ENCODE results near the gene GTF2F2. TPM values are rescaled to one million over a fixed set of nuclear protein-coding genes. Genes with fewer than 3 reads are reported as not detected.
"Not testable (repeated sequence)": the region's sequence is repeated elsewhere in the genome, so short reads cannot be mapped to it uniquely, and the experiment has no call there.

The GTF2F2 gene
- total RNA-seq, 1 experiment from 2014 or later: 47.4 TPM

DNA sequence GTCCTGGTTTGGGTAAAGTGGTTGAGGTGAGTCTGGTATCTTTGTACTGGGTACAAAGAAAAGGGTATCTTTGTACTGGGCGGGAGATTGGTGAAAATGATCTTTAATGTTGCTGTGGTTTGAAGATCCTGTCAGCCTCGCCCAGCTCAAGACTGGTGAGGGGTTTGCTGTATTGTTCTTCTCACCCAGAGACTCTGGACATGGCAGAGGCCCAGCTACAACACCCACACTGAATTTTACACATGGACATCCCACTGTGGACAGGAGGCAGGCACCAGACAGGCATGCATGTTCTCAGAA is 177.8 kb downstream of the GTF2F2 start:
- intact Hi-C loops (cut with micrococcal nuclease): no loop called here
- no peak overlapping the region for H3K4me3 Mint-ChIP-seq (ENCODE audit: unreplicated experiment)
- POLR2A ChIA-PET: interaction anchor here (0.7 to 1.3 kb wide), 5 partner anchors 9 to 289 kb away, joined by 3 to 4 read pairs (median 3); no protein-coding TSS in a partner anchor

DNA sequence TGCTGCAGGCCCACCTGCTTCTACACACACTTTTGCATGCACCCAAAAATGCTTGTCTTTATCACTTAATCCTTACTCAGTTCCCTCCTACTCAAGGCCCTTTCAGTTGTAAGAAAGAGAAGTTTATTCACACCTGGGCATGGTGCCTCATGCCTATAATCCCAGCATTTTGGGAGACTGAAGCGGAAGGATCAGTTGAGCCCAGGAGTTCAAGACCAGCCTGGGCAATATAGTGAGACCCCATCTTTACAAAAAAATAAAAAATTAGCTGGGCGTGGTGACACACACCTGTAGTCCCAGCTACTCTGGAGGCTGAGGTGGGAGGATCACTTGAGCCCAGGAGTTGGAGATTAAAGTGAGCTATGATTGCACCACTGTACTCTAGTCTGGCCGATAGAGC is 178.2 kb downstream of the GTF2F2 start:
- DNase-seq (ENCODE audit: unreplicated experiment); intact Hi-C loops (cut with micrococcal nuclease); H3K9me3 Mint-ChIP-seq (ENCODE audit: unreplicated experiment); H3K27me3 Mint-ChIP-seq (ENCODE audit: insufficient read depth, unreplicated experiment); BruUV-seq (replicated peaks); H3K4me3 Mint-ChIP-seq (ENCODE audit: unreplicated experiment); H3K4me1 Mint-ChIP-seq (ENCODE audit: insufficient read depth, unreplicated experiment); H3K27ac Mint-ChIP-seq (ENCODE audit: low read depth, unreplicated experiment): not testable (repeated sequence)
- ChIA-PET POLR2A (interaction anchor here (0.7 to 1.3 kb wide), 4 partner anchors 9 to 290 kb away, joined by 3 to 4 read pairs (median 3); no protein-coding TSS in a partner anchor), CTCF (interaction anchor here (0.6 to 1.1 kb wide), 3 partner anchors 16 to 252 kb away, joined by 3 to 5 read pairs (median 3); no protein-coding TSS in a partner anchor)
- peaks cover 13% of the 10 kb centered on the region for H3K36me3 Mint-ChIP-seq (ENCODE audit: insufficient read depth, unreplicated experiment)

More for the DNA sequence above, 177.8 kb downstream of the GTF2F2 start:
- BruUV-seq (replicated peaks): no TSS peak
- Mint-ChIP-seq H3K9me3 (ENCODE audit: unreplicated experiment) (no peaks in the 10 kb centered on the region), H3K27me3 (ENCODE audit: insufficient read depth, unreplicated experiment) (no peaks in the 10 kb centered on the region), H3K4me1 (ENCODE audit: insufficient read depth, unreplicated experiment) (no peaks in the 10 kb centered on the region), H3K36me3 (ENCODE audit: insufficient read depth, unreplicated experiment) (peaks cover 13% of the 10 kb centered on the region), H3K27ac (ENCODE audit: low read depth, unreplicated experiment) (no peak overlapping the region)
- TF ChIP-seq, protein P1, sequence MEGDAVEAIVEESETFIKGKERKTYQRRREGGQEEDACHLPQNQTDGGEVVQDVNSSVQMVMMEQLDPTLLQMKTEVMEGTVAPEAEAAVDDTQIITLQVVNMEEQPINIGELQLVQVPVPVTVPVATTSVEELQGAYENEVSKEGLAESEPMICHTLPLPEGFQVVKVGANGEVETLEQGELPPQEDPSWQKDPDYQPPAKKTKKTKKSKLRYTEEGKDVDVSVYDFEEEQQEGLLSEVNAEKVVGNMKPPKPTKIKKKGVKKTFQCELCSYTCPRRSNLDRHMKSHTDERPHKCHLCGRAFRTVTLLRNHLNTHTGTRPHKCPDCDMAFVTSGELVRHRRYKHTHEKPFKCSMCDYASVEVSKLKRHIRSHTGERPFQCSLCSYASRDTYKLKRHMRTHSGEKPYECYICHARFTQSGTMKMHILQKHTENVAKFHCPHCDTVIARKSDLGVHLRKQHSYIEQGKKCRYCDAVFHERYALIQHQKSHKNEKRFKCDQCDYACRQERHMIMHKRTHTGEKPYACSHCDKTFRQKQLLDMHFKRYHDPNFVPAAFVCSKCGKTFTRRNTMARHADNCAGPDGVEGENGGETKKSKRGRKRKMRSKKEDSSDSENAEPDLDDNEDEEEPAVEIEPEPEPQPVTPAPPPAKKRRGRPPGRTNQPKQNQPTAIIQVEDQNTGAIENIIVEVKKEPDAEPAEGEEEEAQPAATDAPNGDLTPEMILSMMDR (IDR thresholded peaks at IDR 0.05; ENCODE audit: unreplicated experiment): no peak
- CTCF ChIA-PET: interaction anchor here (0.9 to 1.1 kb wide), 4 partner anchors 10 to 252 kb away, joined by 3 to 5 read pairs (median 3); no protein-coding TSS in a partner anchor
- DNase-seq (ENCODE audit: unreplicated experiment): no peak

DNA sequence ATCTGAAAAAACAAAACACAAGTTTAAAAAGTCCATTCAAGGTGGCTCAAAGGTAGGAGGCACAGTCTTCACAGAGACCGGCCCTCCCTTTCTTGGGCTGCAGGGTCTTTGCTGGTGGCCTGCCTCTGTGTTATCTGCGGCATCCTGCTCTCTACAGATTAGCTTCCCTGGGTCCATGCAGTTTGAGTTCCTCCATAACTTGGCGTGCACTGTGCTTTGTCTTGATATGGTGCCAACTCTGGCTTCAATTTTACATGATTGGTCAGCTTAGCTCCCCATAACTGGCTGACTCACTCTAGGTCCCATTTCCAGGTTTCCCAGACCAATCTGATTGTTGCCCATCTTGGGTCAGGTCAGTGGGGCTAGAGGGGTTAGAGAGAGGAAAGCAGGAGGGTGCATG is 178.9 kb downstream of the GTF2F2 start:
- POLR2A ChIA-PET: interaction anchor here (0.6 to 1.2 kb wide), 3 partner anchors 17 to 86 kb away, joined by 3 to 5 read pairs (median 3); no protein-coding TSS in a partner anchor
- no TSS peak for BruUV-seq (replicated peaks)
- no peak overlapping the region for H3K27ac Mint-ChIP-seq (ENCODE audit: low read depth, unreplicated experiment)

DNA sequence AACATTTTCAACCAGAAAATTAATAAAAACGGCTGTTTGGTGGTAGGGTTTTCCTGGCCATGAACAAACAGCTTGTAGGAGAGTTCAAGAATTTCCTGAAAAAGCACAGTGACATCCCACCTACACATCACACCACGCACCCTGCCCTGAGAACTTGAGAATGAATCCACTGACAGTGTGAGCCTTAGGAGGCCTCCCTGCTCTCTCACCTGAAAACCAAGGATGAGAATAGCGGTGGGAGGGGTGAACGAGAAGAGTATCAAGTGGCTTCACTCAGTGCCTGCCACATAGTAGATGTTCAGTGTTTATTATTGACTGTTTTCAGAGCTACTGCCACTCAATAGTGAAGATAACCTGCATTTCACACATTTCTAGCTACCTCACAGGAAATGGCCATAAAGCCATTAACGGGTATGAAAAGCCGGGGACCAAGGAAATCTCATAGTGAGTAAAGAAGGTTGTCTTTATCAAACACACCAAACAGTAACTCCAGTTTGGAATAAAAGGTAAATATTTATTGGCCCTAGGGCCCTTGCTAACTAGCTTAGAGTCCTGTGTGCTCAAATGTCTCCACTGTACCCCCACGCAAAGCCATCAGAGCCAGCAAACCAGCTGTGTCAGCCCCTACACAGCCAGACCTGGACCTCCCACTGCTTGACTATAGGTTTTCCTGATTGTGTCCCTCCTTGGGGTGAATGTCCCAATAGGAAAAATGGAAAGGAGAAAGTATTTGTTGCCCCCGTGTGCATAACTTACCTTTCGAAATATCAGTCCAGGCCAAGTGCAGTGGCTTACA is 180.1 kb downstream of the GTF2F2 start:
- intact Hi-C loops (cut with micrococcal nuclease): no loop called here
- Mint-ChIP-seq H3K36me3 (ENCODE audit: insufficient read depth, unreplicated experiment) (peaks cover 13% of the 10 kb centered on the region), H3K4me3 (ENCODE audit: unreplicated experiment) (no peak overlapping the region), H3K4me1 (ENCODE audit: insufficient read depth, unreplicated experiment) (no peaks in the 10 kb centered on the region), H3K27ac (ENCODE audit: low read depth, unreplicated experiment) (no peak overlapping the region), H3K27me3 (ENCODE audit: insufficient read depth, unreplicated experiment) (no peaks in the 10 kb centered on the region), H3K9me3 (ENCODE audit: unreplicated experiment) (no peaks in the 10 kb centered on the region)
- no peak for DNase-seq (ENCODE audit: unreplicated experiment)
- TF ChIP-seq, protein P1 (IDR thresholded peaks at IDR 0.05; ENCODE audit: unreplicated experiment): no peak
- CTCF ChIA-PET: interaction anchor here (0.6 to 1.6 kb wide), 5 partner anchors 9 to 287 kb away, joined by 3 to 5 read pairs (median 3); no protein-coding TSS in a partner anchor
- POLR2A ChIA-PET: interaction anchor here (1.2 kb wide), 2 partner anchors 18 to 23 kb away, joined by 3 to 5 read pairs; no protein-coding TSS in a partner anchor
- BruUV-seq (replicated peaks): no TSS peak

More for the DNA sequence above, 178.9 kb downstream of the GTF2F2 start:
- CTCF ChIA-PET: interaction anchor here (0.6 to 1.6 kb wide), 3 partner anchors 18 to 252 kb away, joined by 3 to 5 read pairs (median 4); no protein-coding TSS in a partner anchor
- Mint-ChIP-seq H3K9me3 (ENCODE audit: unreplicated experiment) (no peaks in the 10 kb centered on the region), H3K4me1 (ENCODE audit: insufficient read depth, unreplicated experiment) (no peaks in the 10 kb centered on the region), H3K4me3 (ENCODE audit: unreplicated experiment) (no peak overlapping the region), H3K36me3 (ENCODE audit: insufficient read depth, unreplicated experiment) (peaks cover 13% of the 10 kb centered on the region), H3K27me3 (ENCODE audit: insufficient read depth, unreplicated experiment) (no peaks in the 10 kb centered on the region)
- peak; percentile 50 for DNase-seq (ENCODE audit: unreplicated experiment)
- intact Hi-C loops (cut with micrococcal nuclease): no loop called here
- TF ChIP-seq, protein P1 (IDR thresholded peaks at IDR 0.05; ENCODE audit: unreplicated experiment): no peak
